HG03175 (cell line): ENCODE data around the gene SIDT2.
"Not testable (repeated sequence)": the region's sequence is repeated elsewhere in the genome, so short reads cannot be mapped to it uniquely, and the experiment has no call there.

Experiments used
- ATAC-seq: cut with Tn5 transposase; IDR thresholded peaks from one replicate; pipeline ENCODE4 v1.9.1; 2021; ENCODE audit warnings: mild to moderate bottlenecking, moderate library complexity; ENCODE audit not compliant: unreplicated experiment

SIDT2 gene

DNA sequence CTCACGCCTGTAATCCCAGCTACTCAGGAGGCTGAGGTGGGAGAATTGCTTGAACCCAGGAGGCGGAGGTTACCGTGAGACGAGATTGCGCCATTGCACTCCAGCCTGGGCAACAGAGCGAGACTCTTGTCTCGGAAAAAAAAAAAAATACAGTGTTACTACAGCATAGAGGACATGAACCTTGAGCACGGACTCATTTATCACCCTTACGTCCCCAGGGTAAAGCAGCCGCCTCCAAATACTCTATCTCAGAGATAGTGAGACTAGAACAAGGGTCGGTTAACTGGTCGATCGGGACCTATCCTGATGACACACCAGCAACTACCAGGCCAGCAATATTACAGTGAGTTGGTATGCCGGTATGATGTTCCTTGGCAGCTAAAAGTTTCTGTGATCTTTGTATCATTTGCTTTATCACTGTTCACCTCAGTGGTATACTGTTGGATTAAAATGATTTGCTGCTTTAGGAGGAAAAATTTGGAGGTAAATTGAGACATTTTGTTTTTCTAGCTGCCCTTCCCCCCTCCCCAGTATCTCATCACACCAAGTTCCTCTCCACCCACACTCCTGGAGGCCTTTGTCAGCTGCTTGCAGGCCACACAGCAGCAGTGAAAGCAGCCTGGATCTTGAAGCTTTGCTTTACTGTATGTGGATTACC lies 7.0 kb upstream of the SIDT2 start:
- ATAC-seq: no peak

- ATAC-seq: no peak
Measured at GRCh38 chr11:117172724-117173421, 5.7 kb upstream of the SIDT2 start.

DNA sequence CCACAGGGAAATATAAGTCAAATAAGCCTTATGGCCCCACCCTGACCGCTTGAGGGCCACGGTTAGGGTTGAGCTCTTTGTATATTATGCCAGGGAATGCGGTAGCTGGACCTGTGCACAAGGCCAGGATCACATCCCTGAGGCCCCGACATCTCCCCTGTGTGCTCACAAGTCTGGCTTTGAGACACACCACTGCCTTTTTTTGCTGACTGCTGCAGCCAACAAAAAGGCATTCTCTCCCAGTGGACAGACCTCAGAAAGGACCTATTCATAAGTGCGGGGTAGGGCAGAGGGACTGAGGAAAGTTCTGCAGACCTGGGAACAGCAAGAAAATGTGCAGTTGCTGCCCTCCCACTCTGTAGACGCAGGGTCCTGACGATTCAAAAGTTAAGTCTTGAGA lies 3.4 kb upstream of the SIDT2 start:
- no peak for ATAC-seq

GRCh38 chr11:117175781-117176180 lies 2.8 kb upstream of the SIDT2 start:
- ATAC-seq: no peak

- no peak for ATAC-seq
Measured at GRCh38 chr11:117176186-117176585, 2.4 kb upstream of the SIDT2 start.

DNA sequence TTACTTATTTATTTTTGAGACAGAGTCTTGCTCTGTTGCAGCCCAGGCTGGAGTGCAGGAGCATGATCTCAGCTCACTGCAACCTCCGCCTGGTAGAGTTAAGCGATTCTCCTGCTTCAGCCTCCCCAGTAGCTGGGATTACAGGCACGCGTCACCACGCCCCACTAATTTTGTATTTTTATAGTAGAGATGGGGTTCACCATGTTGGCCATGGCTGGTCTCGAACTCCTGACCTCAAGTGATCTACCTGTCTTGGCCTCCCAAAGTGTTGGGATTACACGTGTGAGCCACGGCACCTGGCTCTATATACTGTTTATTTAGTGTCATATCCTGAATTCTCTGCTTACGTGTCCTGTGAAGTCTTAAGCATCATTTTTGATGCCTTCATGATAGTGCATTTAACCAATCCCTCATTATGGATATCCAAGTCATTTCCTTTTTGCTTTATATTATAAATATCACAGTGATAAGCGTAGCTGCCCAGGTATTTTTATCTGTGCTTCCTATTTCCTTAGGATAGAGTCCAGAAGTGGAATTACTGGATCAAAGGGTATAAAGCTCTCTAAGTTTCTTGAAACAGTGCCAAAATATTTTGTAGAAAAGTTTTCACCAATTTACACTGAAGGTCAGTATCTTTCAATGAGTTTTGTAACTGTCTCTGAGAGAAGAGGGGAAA lies 871 bp upstream of the SIDT2 start:
- no peak for ATAC-seq

DNA sequence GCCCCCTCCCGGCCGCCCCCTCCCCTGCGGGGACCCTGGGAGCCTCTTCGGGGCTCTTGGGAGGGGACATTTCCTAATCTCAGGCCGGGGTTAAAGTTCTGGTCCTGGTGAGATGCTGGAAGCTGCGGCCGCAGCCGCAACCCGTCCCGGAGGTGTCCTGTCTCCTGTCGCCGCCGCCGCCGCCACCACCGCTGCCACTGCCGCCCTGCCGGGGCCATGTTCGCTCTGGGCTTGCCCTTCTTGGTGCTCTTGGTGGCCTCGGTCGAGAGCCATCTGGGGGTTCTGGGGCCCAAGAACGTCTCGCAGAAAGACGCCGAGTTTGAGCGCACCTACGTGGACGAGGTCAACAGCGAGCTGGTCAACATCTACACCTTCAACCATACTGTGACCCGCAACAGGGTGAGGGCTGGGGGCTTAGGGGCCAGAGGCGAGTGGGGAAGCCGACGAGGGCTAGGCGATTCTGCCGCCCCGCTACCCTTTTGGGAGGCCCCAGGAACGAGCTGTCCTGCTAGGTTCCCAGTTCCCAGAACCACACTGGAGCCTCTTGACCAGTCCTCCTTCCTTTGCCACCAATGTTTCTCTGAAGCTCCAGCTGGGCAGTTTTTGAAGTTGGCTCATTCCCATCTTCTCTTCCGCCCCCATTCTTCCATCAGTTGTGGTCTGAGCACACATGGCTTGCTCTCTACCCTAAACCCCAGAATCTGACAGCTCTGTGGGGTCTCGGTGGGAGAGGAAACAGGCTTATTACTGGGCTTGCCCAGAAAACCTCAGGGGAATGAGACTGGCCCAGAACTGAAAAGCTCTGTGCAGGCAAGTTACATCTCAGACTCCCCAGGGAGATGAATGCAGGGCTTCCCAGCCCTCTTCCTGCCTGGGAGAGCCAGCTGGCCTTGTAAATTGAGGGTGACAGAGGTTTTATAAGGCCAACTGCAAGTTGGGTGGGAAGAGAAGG lies 781 bp downstream of the SIDT2 start:
- peak; percentile 36 for ATAC-seq

GRCh38 chr11:117180020-117180419 lies 1.5 kb downstream of the SIDT2 start:
- no peak for ATAC-seq

DNA sequence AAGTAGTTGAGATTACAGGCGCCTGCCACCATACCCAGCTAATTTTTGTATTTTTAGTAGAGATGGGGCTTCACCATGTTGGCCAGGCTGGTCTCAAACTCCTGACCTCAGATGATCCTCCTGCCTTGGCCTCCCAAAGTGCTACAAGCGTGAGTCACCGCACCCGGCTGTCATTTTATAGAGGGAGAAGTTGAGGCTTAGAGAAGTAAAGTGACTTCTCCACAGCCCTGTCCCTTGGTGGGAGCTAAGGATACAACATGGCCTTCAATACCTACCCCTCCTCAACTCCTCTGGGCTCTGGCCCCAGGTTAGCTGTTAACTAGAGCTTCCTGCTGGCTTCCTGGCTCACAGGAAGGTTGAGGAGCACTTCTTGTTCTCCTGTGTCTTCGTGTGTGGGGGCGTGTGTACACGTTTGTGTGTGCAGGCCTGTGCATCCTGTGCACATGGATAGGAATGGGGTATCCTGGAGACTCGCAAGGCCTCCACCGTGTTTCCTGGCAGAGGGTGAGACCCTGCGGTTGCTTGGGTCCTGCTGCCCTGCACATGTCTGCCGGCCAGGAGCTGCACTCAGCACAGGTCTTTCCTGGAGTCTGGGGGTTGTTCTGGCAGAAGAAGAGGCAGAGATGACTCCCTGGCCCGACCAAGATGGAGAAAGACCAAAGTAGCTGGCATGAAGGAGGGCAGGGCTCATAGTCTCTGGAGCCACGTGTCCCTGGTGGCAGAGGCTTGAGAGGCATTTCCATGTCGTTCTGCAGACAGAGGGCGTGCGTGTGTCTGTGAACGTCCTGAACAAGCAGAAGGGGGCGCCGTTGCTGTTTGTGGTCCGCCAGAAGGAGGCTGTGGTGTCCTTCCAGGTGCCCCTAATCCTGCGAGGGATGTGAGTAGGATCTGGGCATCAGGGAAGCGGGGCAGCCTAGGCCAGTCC lies 2.4 kb downstream of the SIDT2 start:
- peak; percentile 30 for ATAC-seq

- no peak for ATAC-seq
Measured at GRCh38 chr11:117181586-117182550, 3.3 kb downstream of the SIDT2 start.

- no peak for ATAC-seq
Measured at GRCh38 chr11:117182551-117182935, 4.0 kb downstream of the SIDT2 start.

- ATAC-seq: not testable (repeated sequence)
Measured at GRCh38 chr11:117183178-117183577, 4.6 kb downstream of the SIDT2 start.

- ATAC-seq: no peak
Measured at GRCh38 chr11:117183724-117184349, 5.3 kb downstream of the SIDT2 start.

DNA sequence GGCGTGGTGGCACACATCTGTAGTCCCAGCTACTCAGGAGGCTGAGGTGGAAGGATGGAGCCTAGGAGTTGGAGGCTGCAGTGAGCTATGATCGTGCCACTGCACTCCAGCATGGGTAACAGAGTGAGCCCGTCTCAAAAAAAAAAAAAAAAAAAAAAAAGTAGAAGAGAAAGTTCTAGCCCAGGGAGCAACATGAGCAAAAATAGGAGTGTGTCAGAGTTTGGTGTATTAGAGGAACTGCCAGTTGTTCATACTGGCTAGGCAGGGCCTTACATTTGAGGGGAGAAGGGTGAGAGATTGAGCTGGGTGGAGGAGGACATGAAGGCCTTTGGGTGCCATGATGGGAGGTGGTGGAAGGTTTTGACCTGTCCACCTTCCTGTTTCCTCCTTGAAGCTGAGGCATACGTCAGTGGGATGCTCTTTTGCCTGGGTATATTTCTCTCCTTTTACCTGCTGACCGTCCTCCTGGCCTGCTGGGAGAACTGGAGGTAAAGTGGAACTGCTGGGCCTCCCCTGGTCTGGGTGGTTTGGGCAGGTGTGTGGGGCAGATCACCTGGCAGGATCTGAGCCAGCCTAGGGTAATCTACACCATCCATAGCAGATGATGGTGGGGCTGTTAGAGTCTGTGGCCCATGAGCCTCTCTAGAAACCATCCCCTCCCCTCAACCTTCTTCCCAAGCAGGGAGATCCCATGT lies 7.3 kb downstream of the SIDT2 start:
- ATAC-seq: no peak

- ATAC-seq: no peak
Measured at GRCh38 chr11:117186431-117186761, 7.9 kb downstream of the SIDT2 start.

GRCh38 chr11:117187007-117187406 lies 8.5 kb downstream of the SIDT2 start:
- ATAC-seq: no peak

DNA sequence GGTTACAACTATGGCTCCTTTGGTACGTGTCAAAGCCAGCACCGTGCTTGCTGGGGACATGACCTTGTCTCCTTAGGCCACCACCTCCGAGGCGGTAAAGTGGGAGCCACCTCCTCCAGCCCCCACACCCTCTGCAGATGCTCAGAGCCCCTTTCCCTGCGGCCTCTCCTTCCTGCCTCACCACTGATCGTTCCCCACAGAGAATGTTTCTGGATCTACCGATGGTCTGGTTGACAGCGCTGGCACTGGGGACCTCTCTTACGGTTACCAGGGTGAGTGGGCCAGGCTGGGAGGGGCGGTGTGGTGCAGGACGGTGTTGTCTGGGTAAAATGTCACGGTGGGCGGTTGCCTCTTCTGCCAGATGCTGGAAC lies 8.9 kb downstream of the SIDT2 start:
- no peak for ATAC-seq
